ENCODE data around the gene PRKCH. TPM values are rescaled to one million over a fixed set of nuclear protein-coding genes. Genes with fewer than 3 reads are reported as not detected.
A peak's percentile ranks its signal among the peaks of the same experiment; 100 is the strongest.

The PRKCH gene
- total RNA-seq, 3 donors from 2014 or later (not counting 1 experiment from before 2014, with no cell fraction given) = 610 to 756 (median 618) TPM

DNA sequence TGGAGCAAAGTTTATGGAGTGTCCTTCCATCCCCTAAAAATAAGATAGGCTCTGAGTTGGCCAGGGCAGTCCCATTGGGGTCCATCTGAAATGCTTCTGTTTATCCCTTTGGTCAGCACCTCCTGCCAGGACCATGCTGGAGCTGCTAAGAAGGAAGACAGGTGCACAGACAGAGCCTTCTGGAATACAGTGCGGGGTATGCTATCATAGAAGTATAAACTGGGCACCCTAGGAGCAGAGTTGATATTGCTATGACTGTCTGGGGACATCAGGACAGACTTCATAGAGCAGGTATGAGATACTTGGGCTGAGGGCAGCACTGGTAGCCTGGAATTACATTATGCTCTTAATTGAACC, 203.5 kb downstream of the PRKCH start:
- 91% methylated on average over 1 of the region's 1 CpG for WGBS (ENCODE audit: insufficient coverage)
- no peaks in the 10 kb centered on the region for H3K9me3 ChIP-seq (ENCODE audit: control insufficient read depth, insufficient read depth, low read length)
- TF ChIP-seq, protein P1, sequence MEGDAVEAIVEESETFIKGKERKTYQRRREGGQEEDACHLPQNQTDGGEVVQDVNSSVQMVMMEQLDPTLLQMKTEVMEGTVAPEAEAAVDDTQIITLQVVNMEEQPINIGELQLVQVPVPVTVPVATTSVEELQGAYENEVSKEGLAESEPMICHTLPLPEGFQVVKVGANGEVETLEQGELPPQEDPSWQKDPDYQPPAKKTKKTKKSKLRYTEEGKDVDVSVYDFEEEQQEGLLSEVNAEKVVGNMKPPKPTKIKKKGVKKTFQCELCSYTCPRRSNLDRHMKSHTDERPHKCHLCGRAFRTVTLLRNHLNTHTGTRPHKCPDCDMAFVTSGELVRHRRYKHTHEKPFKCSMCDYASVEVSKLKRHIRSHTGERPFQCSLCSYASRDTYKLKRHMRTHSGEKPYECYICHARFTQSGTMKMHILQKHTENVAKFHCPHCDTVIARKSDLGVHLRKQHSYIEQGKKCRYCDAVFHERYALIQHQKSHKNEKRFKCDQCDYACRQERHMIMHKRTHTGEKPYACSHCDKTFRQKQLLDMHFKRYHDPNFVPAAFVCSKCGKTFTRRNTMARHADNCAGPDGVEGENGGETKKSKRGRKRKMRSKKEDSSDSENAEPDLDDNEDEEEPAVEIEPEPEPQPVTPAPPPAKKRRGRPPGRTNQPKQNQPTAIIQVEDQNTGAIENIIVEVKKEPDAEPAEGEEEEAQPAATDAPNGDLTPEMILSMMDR (IDR thresholded peaks at IDR 0.05) = no peak
- peaks cover 15% of the 10 kb centered on the region for H3K36me3 ChIP-seq (ENCODE audit: control insufficient read depth, insufficient read depth, low read length)
- DNase-seq (no peak), ATAC-seq (no peak)
- peak overlapping the region; percentile 64 for H3K27ac ChIP-seq (ENCODE audit: low read length)
- peaks cover 63% of the 10 kb centered on the region for H3K4me1 ChIP-seq (ENCODE audit: control insufficient read depth, insufficient read depth, low read length)
- Mint-ChIP-seq H3K4me3 (peak overlapping the region; percentile 74), H3K4me1 (peaks cover 81 to 84% of the 10 kb centered on the region in 2 donors), H3K36me3 (peaks cover 9% of the 10 kb centered on the region), H3K27me3 (ENCODE audit: low read depth in 2 of 2) (no peaks in the 10 kb centered on the region), H3K9me3 (peaks cover 0 to 2% of the 10 kb centered on the region in 2 donors), H3K27ac (peak overlapping the region in 1 of 2 donors; percentile 98)
- H3K4me3 ChIP-seq (ENCODE audit: low read length) = no peak overlapping the region
- no peaks in the 10 kb centered on the region for H3K27me3 ChIP-seq (ENCODE audit: control insufficient read depth, insufficient read depth, low read length)
- intact Hi-C loops (cut with micrococcal nuclease) = no loop called here

DNA sequence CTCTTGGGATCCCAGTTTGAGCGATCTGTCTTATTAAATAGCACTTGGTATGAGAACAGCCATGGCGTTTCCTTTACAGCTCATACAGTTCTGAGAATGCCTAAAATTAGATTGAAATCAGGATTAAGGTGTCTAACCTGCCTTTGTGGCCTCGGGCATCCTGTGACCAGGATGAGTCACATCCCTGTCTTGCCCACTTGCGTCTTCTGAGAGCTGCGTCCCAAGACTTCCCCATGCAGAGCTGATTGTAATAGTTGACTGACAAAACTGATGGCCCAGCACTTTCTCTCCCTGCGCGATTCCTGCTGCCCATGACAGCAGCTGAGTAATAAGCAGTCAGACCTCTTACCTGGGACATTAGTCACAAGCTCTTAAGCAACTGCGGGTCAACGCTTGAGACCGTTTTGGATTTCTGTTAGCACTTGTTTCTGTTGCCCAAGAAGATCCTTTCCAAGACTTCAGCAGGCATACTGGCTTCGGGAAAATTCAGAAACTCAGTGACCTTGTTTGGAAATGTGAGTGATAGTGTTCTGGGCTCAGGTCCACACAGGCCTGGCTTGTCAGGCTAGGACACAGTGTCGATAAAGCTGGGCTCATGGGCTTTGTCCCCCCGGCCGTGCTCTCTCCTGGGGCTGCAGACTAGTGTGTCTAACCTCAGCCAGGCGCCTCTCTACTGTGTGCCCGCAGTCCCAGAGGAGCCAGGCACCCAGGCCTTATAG, 204.1 kb downstream of the PRKCH start:
- WGBS (ENCODE audit: insufficient coverage) = 60% methylated on average over 16 of the region's 16 CpGs
- Mint-ChIP-seq H3K9me3 (peaks cover 0 to 2% of the 10 kb centered on the region in 2 donors), H3K4me3 (peak overlapping the region; percentile 74), H3K27me3 (ENCODE audit: low read depth in 2 of 2) (no peaks in the 10 kb centered on the region), H3K36me3 (peaks cover 14% of the 10 kb centered on the region), H3K27ac (peak overlapping the region in 1 of 2 donors; percentile 98), H3K4me1 (peaks cover 81 to 84% of the 10 kb centered on the region in 2 donors)
- peaks cover 63% of the 10 kb centered on the region for H3K4me1 ChIP-seq (ENCODE audit: control insufficient read depth, insufficient read depth, low read length)
- TF ChIP-seq, protein P1 (IDR thresholded peaks at IDR 0.05) = no peak
- peak overlapping the region; percentile 64 for H3K27ac ChIP-seq (ENCODE audit: low read length)
- H3K36me3 ChIP-seq (ENCODE audit: control insufficient read depth, insufficient read depth, low read length) = peaks cover 21% of the 10 kb centered on the region
- H3K4me3 ChIP-seq (ENCODE audit: low read length) = no peak overlapping the region
- H3K9me3 ChIP-seq (ENCODE audit: control insufficient read depth, insufficient read depth, low read length) = no peaks in the 10 kb centered on the region
- ATAC-seq = peak; percentile 10 to 59 (median 32)
- intact Hi-C loops (cut with micrococcal nuclease) = loop anchor here (2.0 kb wide), 1 partner anchor 49 kb away; no protein-coding TSS in a partner anchor
- H3K27me3 ChIP-seq (ENCODE audit: control insufficient read depth, insufficient read depth, low read length) = no peaks in the 10 kb centered on the region
- DNase-seq = peak; percentile 31 to 67

- ATAC-seq (peak; percentile 24 to 41 (median 37)), DNase-seq (peak in 1 of 2 donors; percentile 34)
- Mint-ChIP-seq H3K36me3 (peaks cover 21% of the 10 kb centered on the region), H3K27ac (peak overlapping the region in 1 of 2 donors; percentile 98), H3K4me3 (peak overlapping the region; percentile 43), H3K9me3 (peaks cover 0 to 2% of the 10 kb centered on the region in 2 donors), H3K27me3 (ENCODE audit: low read depth in 2 of 2) (no peaks in the 10 kb centered on the region), H3K4me1 (peaks cover 88 to 92% of the 10 kb centered on the region in 2 donors)
- H3K9me3 ChIP-seq (ENCODE audit: control insufficient read depth, insufficient read depth, low read length) = no peaks in the 10 kb centered on the region
- intact Hi-C loops (cut with micrococcal nuclease) = loop anchor here (2.0 kb wide), 1 partner anchor 50 kb away; no protein-coding TSS in a partner anchor
- TF ChIP-seq, protein P1 (IDR thresholded peaks at IDR 0.05) = no peak
- H3K27ac ChIP-seq (ENCODE audit: low read length) = peak overlapping the region; percentile 64
- H3K4me1 ChIP-seq (ENCODE audit: control insufficient read depth, insufficient read depth, low read length) = peaks cover 60% of the 10 kb centered on the region
- 48% methylated on average over 8 of the region's 9 CpGs for WGBS (ENCODE audit: insufficient coverage)
- H3K36me3 ChIP-seq (ENCODE audit: control insufficient read depth, insufficient read depth, low read length) = peaks cover 30% of the 10 kb centered on the region
- no peaks in the 10 kb centered on the region for H3K27me3 ChIP-seq (ENCODE audit: control insufficient read depth, insufficient read depth, low read length)
- no peak overlapping the region for H3K4me3 ChIP-seq (ENCODE audit: low read length)
These were observed 205.3 kb downstream of the PRKCH start for GRCh38 chr14:61526405-61527312.

Data from natural killer cell (primary cell).